Vagina (tissue), 2 donors: ENCODE data around the gene PLCB1.

Experiments used
- CTCF ChIP-seq, 3 experiments: fragments of 450-650 bp in 2 of 3; fragments of 200-600 bp in 1 of 3; sonication (generic) in 1 of 3; IDR thresholded peaks; one replicate each; pipeline ENCODE4 v1.5.1; 2017 to 2019; ENCODE audit warnings: antibody characterized with exemption in 3 of 3, mild to moderate bottlenecking in 2 of 3, moderate library complexity in 2 of 3
- POLR2A ChIP-seq, 2 donors: fragments of 450-650 bp; IDR thresholded peaks; one replicate each; pipeline ENCODE4 v1.6.1; 2017; ENCODE audit warnings: antibody characterized with exemption in 2 of 2, mild to moderate bottlenecking in 2 of 2, moderate library complexity in 2 of 2

GRCh38 chr20:8723296-8723695 is 591.2 kb downstream of the PLCB1 start:
- TF ChIP-seq CTCF (IDR thresholded peaks at IDR 0.05) (no peak), POLR2A (IDR thresholded peaks at IDR 0.05) (no peak)
